Stomach (tissue), 9 donors: ENCODE results near the gene MCCD1. TPM values are rescaled to one million over a fixed set of nuclear protein-coding genes. Genes with fewer than 3 reads are reported as not detected.

ENCODE experiments used
- DNase-seq, 2 donors: peaks; one replicate each; pipeline versions ENCODE4 v3.0.0 to v3.0.0-alpha.2; 2013 to 2019
- H3K27ac ChIP-seq, 5 donors: fragments of 200-600 bp in 4 of 5; sonication (generic) in 4 of 5; one replicate each; pipeline ENCODE4 v1.5.1; 2013 to 2019; ENCODE audit warnings: mild to moderate bottlenecking in 1 of 5, moderate library complexity in 1 of 5
- H3K27me3 ChIP-seq, 3 donors: fragments of 200-600 bp; sonication (generic); one replicate each; pipeline ENCODE4 v1.5.1; 2017 to 2019; ENCODE audit warnings: mixed run types in 1 of 3
- H3K36me3 ChIP-seq, 4 donors: fragments of 200-600 bp; sonication (generic); 1 replicate in 3 of 4; 2 replicates in 1 of 4; pipeline ENCODE4 v1.5.1; 2016 to 2019
- H3K4me1 ChIP-seq, 4 donors: fragments of 200-600 bp; sonication (generic); one replicate each; pipeline ENCODE4 v1.5.1; 2016 to 2019
- H3K4me3 ChIP-seq, 4 donors: fragments of 200-600 bp; sonication (generic) in 3 of 4; one replicate each; pipeline ENCODE4 v1.5.1; 2016 to 2019; ENCODE audit warnings: mild to moderate bottlenecking in 1 of 4
- H3K9me3 ChIP-seq, 4 donors: fragments of 200-600 bp; sonication (generic); one replicate each; pipeline ENCODE4 v1.5.1; 2016 to 2019
- EP300 ChIP-seq: sonication (generic); formaldehyde crosslinking; IDR thresholded peaks from one replicate; pipeline ENCODE4 v1.6.1; 2017; ENCODE audit warnings: antibody characterized with exemption
- POLR2A ChIP-seq, 4 donors: fragments of 450-650 bp; IDR thresholded peaks; one replicate each; pipeline ENCODE4 v1.6.1; 2016; ENCODE audit warnings: antibody characterized with exemption in 4 of 4, control low read depth in 2 of 4, mild to moderate bottlenecking in 1 of 4, moderate library complexity in 1 of 4
- POLR2AphosphoS5 ChIP-seq, 3 donors: sonication (generic); formaldehyde crosslinking; IDR thresholded peaks; one replicate each; pipeline ENCODE4 v1.6.1; 2016; ENCODE audit warnings: antibody characterized with exemption in 3 of 3
- WGBS, 5 donors: extraction: QIAGEN DNeasy Blood & Tissue Kit in 3 of 5; methylation state at CpG; one replicate each; pipeline versions ENCODE4 v1.1.5 to v1.1.7; 2013 to 2018; 5-methylcytosine and 5-hydroxymethylcytosine counted together
- intact Hi-C: fragments of 100-400 bp; cut with DNase I; formaldehyde crosslinking; loops from one replicate; pipeline ENCODE4 v1.15.1; 2023; ENCODE audit warnings: low total_unique reads
- polyA plus RNA-seq, 3 donors: library from polyadenylated mRNA; stranded (reverse); fragments of 200-250 nt; gene quantifications; one replicate each; pipeline ENCODE4 v1.2.3, GENCODE V29; 2013
- total RNA-seq, 5 donors: library from RNA; depleted of rRNA; stranded (reverse); fragments of >200 nt; gene quantifications; one replicate each; pipeline versions ENCODE4 v1.1.0 to v1.2.3, GENCODE V29; 2014 to 2016
- TF ChIP-seq, protein P1 (sequence below), 7 experiments: fragments of 450-650 bp in 4 of 7; fragments of 200-600 bp in 3 of 7; sonication (generic) in 3 of 7; IDR thresholded peaks; one replicate each; pipeline ENCODE4 v1.5.1; 2016 to 2019; ENCODE audit warnings: antibody characterized with exemption in 7 of 7, control low read depth in 2 of 7, mild to moderate bottlenecking in 1 of 7
- donor health status: healthy with polysubstance abuse.
- donor health status: Bipolar disorder and iron deficiency.
- donor health status: healthy.

Gene MCCD1
- total and polyA plus RNA-seq, 8 donors: not detected

DNA sequence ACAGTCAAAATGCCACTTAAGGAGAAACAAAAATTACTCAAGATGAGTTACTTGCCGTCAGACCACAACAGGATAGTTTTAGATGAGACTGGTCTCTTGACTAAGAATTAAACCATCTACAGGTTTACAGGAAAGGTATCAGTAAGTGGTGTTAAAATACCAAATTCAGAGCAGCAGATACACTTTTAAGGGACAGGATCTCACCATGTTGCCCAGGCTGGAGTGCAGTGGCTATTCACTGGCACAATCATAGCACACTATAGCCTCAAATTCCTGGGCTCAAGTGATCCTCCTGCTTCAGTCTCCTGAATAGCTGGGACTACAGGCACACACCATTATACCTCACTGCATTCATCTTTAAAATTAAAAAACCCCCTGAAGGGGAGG lies 4.7 kb downstream of the MCCD1 start:
- peaks cover 87 to 93% (median 91%) of the 10 kb centered on the region in 4 donors for H3K36me3 ChIP-seq
- intact Hi-C loops: no loop called here
- H3K4me1 ChIP-seq: peaks cover under 1 to 35% (median 21%) of the 10 kb centered on the region in 4 donors
- no peak overlapping the region for H3K4me3 ChIP-seq
- H3K9me3 ChIP-seq: no peaks in the 10 kb centered on the region
- H3K27me3 ChIP-seq: no peaks in the 10 kb centered on the region
- WGBS, 5 donors: 74 to 100% (median 82%) methylated on average over 1 of the region's 1 CpG
- DNase-seq: no peak
- TF ChIP-seq EP300 (no peak), POLR2A (IDR thresholded peaks at IDR 0.05) (no peak), POLR2AphosphoS5 (IDR thresholded peaks at IDR 0.05) (no peak)
- TF ChIP-seq, protein P1, sequence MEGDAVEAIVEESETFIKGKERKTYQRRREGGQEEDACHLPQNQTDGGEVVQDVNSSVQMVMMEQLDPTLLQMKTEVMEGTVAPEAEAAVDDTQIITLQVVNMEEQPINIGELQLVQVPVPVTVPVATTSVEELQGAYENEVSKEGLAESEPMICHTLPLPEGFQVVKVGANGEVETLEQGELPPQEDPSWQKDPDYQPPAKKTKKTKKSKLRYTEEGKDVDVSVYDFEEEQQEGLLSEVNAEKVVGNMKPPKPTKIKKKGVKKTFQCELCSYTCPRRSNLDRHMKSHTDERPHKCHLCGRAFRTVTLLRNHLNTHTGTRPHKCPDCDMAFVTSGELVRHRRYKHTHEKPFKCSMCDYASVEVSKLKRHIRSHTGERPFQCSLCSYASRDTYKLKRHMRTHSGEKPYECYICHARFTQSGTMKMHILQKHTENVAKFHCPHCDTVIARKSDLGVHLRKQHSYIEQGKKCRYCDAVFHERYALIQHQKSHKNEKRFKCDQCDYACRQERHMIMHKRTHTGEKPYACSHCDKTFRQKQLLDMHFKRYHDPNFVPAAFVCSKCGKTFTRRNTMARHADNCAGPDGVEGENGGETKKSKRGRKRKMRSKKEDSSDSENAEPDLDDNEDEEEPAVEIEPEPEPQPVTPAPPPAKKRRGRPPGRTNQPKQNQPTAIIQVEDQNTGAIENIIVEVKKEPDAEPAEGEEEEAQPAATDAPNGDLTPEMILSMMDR (IDR thresholded peaks at IDR 0.05): no peak
- H3K27ac ChIP-seq: no peak overlapping the region

DNA sequence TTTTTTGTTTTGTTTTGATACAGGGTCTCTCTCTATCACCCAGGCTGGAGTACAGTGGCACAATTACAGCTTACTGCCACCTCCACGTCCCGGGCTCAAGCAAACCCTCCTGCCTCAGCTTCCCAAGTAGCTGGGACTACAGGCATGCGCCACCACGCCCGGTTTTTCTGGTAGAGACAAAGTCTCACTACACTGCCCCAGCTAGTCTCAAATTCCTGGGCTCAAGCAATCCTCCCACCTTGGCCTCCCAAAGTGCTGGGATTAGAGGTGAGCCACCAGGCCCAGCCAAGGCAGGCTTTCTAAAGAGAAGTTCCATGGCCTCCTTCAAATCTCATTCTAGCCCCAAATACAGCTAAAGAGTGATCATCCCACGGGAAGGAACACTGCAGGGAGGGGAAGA lies 5.2 kb downstream of the MCCD1 start:
- WGBS, 5 donors: 86 to 97% (median 94%) methylated on average over 6 of the region's 6 CpGs
- intact Hi-C loops: no loop called here
- Histone ChIP-seq H3K4me3 (no peak overlapping the region), H3K27ac (no peak overlapping the region), H3K4me1 (peaks cover 6 to 36% (median 26%) of the 10 kb centered on the region in 4 donors), H3K36me3 (peaks cover 91 to 98% (median 97%) of the 10 kb centered on the region in 4 donors), H3K9me3 (no peaks in the 10 kb centered on the region), H3K27me3 (no peaks in the 10 kb centered on the region)
- TF ChIP-seq EP300 (no peak), POLR2AphosphoS5 (IDR thresholded peaks at IDR 0.05) (peak in 1 of 3 donors; percentile 2)
- no peak for DNase-seq

DNA sequence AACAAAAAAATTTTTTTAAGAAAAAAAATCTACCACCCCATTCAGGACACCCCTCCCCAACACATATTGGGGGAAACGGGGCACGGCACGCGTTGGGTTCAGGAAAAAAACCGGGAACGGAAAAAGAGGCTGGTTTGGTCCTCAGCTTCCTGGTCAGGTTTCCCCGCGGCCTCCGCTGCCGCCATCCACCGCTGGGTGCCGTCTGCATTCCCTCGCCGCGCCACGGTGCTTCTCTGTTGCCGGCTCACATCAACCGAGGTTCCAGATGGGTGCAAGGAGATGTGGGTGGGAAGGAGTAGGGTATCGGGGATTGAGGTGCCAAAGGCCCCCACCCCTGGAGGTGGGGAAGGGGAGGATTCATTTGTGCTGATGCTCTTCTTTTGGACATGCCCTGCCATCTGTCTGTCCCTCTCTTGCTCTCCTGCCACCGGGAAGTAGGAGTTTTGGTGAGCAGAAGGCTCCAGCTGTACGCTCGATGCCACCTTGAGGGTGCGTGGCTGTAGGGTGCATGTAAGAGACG lies 5.8 kb downstream of the MCCD1 start:
- TF ChIP-seq EP300: no peak
- no peak for TF ChIP-seq POLR2A (IDR thresholded peaks at IDR 0.05)
- TF ChIP-seq POLR2AphosphoS5 (IDR thresholded peaks at IDR 0.05): no peak
- TF ChIP-seq, protein P1 (IDR thresholded peaks at IDR 0.05): no peak
- H3K27ac ChIP-seq: no peak overlapping the region
- H3K9me3 ChIP-seq: no peaks in the 10 kb centered on the region
- H3K27me3 ChIP-seq: no peaks in the 10 kb centered on the region
- no peak overlapping the region for H3K4me3 ChIP-seq
- H3K4me1 ChIP-seq: peaks cover 12 to 42% (median 31%) of the 10 kb centered on the region in 4 donors
- 90 to 91% (median 90%) methylated on average over 24 of the region's 24 CpGs for WGBS, 5 donors
- no peak for DNase-seq
- intact Hi-C loops: no loop called here
- peaks cover 96 to 100% (median 100%) of the 10 kb centered on the region in 4 donors for H3K36me3 ChIP-seq

DNA sequence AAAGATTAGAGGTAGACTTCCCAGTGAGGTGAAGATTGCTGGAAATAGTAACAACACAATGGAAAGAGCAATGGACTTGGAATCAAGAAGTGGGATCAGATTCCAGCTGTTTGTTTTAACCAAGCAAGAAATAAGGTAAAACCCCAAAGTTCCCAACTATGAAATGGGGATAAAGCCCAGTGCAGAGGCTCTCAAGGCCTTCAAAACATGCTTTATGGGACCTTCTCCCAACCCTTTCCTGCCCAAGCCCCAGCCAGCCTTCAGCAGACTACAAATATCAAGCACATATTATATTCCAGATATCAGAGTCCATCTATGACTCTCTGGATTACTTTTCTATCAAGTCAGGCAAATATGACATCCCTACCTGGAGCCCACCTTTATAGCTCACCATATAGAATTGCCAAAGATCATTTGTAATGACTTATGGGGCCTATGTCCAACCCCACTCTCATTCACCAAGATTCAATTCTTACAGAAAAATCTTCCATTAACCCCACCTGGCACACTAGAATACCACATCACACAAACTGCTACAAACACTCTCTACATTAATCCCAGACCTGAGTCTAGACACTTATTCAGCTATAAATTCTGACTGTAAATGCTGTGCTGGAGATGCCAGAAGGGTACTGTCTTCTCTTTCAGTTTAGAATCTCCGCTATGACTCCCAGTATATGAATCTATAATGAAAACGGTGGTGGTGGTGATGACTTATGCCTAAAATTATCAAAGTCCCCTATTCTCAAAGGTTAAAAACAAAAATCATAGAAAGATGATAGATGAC lies 7.0 kb downstream of the MCCD1 start:
- H3K36me3 ChIP-seq: peaks cover 91 to 97% (median 97%) of the 10 kb centered on the region in 4 donors

More for the DNA sequence above, 7.0 kb downstream of the MCCD1 start:
- no peak for DNase-seq
- H3K9me3 ChIP-seq: no peaks in the 10 kb centered on the region
- intact Hi-C loops: no loop called here
- TF ChIP-seq POLR2A (IDR thresholded peaks at IDR 0.05) (no peak), EP300 (no peak), POLR2AphosphoS5 (IDR thresholded peaks at IDR 0.05) (no peak)
- TF ChIP-seq, protein P1 (IDR thresholded peaks at IDR 0.05): no peak
- H3K4me1 ChIP-seq: peaks cover 24 to 53% (median 43%) of the 10 kb centered on the region in 4 donors
- WGBS, 5 donors: 29 to 79% (median 37%) methylated on average over 2 of the region's 2 CpGs
- no peaks in the 10 kb centered on the region for H3K27me3 ChIP-seq
- no peak overlapping the region for H3K4me3 ChIP-seq
- no peak overlapping the region for H3K27ac ChIP-seq
